Bronchial epithelial cell (primary cell): Measurements from ENCODE around the gene MLLT6. TPM values are rescaled to one million over a fixed set of nuclear protein-coding genes. Genes with fewer than 3 reads are reported as not detected.

Experiments
- DNase-seq: peaks from one replicate; pipeline ENCODE4 v3.0.0-alpha.2; 2010; ENCODE audit warnings: low read depth
- FAIRE-seq: peaks from 2 replicates; lab custom pipeline; 2011; peaks lifted over from hg19 to GRCh38; lab: Jason Lieb, UNC
- H3K27me3 ChIP-seq: 2 replicates; pipeline ENCODE4 v1.5.1; 2011; ENCODE audit warnings: low read length; ENCODE audit not compliant: control insufficient read depth, insufficient read depth
- H3K36me3 ChIP-seq: 2 replicates; pipeline ENCODE4 v1.5.1; 2011; ENCODE audit warnings: low read length; ENCODE audit not compliant: control insufficient read depth, insufficient read depth
- H3K4me3 ChIP-seq: 2 replicates; pipeline ENCODE4 v1.5.1; 2011; ENCODE audit warnings: mild to moderate bottlenecking, low read depth, low read length, control low read depth
- total RNA-seq: library from RNA; depleted of rRNA; stranded (reverse); fragments of >200 nt; gene quantifications from 2 replicates; pipeline ENCODE4 v1.2.1, GENCODE V29; 2014
- TF ChIP-seq, protein P1 (sequence below): IDR thresholded peaks from 2 replicates; pipeline ENCODE4 v1.5.1; 2011; ENCODE audit warnings: mild to moderate bottlenecking, moderate library complexity, low read length, control low read depth, inconsistent platforms; ENCODE audit not compliant: insufficient read depth, severe bottlenecking

The MLLT6 gene
- total RNA-seq, 1 donor from 2014 or later, result 10.8 TPM

GRCh38 chr17:38709864-38710603 is 5.0 kb downstream of the MLLT6 start:
- no peak for FAIRE-seq
- H3K4me3 ChIP-seq, result no peak overlapping the region
- peaks cover 20% of the 10 kb centered on the region for H3K36me3 ChIP-seq
- no peak for DNase-seq
- TF ChIP-seq, protein P1, sequence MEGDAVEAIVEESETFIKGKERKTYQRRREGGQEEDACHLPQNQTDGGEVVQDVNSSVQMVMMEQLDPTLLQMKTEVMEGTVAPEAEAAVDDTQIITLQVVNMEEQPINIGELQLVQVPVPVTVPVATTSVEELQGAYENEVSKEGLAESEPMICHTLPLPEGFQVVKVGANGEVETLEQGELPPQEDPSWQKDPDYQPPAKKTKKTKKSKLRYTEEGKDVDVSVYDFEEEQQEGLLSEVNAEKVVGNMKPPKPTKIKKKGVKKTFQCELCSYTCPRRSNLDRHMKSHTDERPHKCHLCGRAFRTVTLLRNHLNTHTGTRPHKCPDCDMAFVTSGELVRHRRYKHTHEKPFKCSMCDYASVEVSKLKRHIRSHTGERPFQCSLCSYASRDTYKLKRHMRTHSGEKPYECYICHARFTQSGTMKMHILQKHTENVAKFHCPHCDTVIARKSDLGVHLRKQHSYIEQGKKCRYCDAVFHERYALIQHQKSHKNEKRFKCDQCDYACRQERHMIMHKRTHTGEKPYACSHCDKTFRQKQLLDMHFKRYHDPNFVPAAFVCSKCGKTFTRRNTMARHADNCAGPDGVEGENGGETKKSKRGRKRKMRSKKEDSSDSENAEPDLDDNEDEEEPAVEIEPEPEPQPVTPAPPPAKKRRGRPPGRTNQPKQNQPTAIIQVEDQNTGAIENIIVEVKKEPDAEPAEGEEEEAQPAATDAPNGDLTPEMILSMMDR, result no peak
- no peaks in the 10 kb centered on the region for H3K27me3 ChIP-seq

DNA sequence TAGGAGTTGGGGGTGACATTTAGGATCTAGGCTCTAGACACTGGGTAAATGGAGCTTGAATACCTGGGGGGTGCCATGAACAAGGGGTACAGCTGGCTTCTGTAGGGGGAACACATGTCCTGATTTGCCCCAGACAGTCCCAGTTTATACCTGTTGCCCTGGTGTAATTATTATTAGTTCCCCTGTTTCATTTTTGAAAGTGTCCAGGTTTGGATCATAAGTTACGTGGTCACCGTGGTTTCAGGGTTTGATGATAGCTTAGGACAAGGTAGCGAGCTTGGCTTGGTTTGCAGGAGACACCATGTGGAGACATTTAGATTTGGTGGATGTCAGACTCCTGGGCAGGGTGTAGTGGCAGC is 5.5 kb downstream of the MLLT6 start:
- no peak overlapping the region for H3K4me3 ChIP-seq
- peaks cover 22% of the 10 kb centered on the region for H3K36me3 ChIP-seq
- H3K27me3 ChIP-seq, result no peaks in the 10 kb centered on the region
- TF ChIP-seq, protein P1, result no peak
- FAIRE-seq (no peak), DNase-seq (no peak)

DNA sequence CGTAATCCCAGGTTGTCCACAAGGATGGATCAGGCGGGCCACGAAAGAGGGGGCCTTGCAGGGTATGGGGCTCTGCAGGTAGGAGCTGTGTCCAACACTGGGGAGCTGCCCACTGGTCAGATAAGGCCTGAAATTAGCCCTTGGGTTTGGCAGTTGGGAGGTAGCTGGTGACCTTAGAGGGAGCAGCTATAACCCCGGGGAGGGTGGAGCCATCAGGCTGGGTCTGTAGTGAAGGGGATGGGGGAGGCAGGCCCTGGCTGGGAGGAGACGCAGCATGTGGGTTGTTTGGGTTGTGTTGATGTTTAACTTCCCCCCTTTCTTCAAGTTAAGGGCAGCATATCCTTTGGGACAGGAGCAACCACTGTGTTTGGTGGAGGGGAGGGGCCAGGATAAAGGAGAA is 5.9 kb downstream of the MLLT6 start:
- Histone ChIP-seq H3K4me3 (no peak overlapping the region), H3K36me3 (peaks cover 22% of the 10 kb centered on the region), H3K27me3 (no peaks in the 10 kb centered on the region)
- TF ChIP-seq, protein P1, result no peak
- FAIRE-seq, result no peak
- DNase-seq, result no peak

DNA sequence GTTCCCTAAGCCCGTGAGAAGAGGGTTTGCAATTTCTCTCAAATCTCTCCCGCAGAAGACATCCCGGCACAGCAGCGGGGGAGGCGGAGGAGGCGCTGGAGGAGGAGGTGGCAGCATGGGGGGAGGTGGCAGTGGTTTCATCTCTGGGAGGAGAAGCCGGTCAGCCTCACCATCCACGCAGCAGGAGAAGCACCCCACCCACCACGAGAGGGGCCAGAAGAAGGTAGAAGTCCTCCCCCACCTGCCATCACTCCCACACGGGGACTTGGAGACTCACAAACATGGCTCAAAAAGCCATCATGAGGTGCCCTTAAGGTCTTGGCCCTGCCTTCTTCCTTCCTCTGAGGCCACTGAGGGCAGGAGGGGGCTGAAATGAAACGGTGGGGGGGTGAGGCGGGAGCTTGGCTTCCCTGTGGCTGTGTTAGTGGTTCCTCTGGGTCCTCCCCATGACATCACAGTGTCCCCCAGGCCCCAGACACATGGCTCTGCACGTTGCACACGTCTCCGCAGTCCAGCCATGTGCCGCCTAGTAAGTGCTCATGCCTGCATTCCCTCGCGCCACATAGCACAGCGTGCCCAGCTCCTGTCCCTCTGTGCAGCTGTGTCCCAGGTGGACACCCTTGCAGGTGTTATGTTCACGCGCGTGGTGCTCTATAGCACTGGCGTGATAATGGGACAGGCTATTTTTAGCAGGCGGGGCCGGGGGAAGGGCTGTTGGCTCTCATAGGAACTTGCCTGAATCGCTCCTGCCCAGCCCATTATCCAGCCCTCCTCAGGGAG is 6.9 kb downstream of the MLLT6 start:
- FAIRE-seq, result no peak
- DNase-seq, result no peak

GRCh38 chr17:38712593-38712992 is 7.5 kb downstream of the MLLT6 start:
- FAIRE-seq (no peak), DNase-seq (no peak)
- Histone ChIP-seq H3K4me3 (no peak overlapping the region), H3K27me3 (no peaks in the 10 kb centered on the region), H3K36me3 (peaks cover 29% of the 10 kb centered on the region)
- TF ChIP-seq, protein P1, result no peak

More for the DNA sequence above, 6.9 kb downstream of the MLLT6 start:
- Histone ChIP-seq H3K36me3 (peaks cover 26% of the 10 kb centered on the region), H3K4me3 (no peak overlapping the region), H3K27me3 (no peaks in the 10 kb centered on the region)
- TF ChIP-seq, protein P1, result no peak
